ENCODE measurements around the gene EYS. TPM values are rescaled to one million over a fixed set of nuclear protein-coding genes. Genes with fewer than 3 reads are reported as not detected.
A peak's percentile ranks its signal among the peaks of the same experiment; 100 is the strongest.

EYS gene
- total and polyA plus RNA-seq, 4 donors: not detected

DNA sequence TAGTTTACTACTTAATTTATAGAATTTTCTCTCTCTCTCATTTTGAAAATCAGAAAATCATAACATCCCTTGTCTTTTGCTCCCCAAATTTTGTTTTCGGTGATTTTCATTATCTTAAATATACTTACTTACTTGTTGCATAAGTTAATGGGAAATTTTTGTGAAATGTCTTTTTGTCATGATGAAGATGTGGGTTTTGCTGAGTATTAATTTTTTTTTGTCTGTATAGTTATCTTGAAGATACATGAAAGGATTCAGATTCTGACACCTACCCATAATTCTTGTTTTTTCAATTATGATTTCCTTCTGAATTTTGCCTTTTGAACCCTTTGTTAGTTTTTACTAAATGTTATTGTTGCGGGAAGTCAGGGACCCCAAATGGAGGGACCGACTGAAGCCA, 817.9 kb downstream of the EYS start:
- H3K4me3 ChIP-seq (ENCODE audit: low read length in 2 of 2): no peak overlapping the region
- WGBS, 2 donors: 63 to 74% methylated on average over 3 of the region's 3 CpGs
- intact Hi-C loops (cut with DNase I): no loop called here

DNA sequence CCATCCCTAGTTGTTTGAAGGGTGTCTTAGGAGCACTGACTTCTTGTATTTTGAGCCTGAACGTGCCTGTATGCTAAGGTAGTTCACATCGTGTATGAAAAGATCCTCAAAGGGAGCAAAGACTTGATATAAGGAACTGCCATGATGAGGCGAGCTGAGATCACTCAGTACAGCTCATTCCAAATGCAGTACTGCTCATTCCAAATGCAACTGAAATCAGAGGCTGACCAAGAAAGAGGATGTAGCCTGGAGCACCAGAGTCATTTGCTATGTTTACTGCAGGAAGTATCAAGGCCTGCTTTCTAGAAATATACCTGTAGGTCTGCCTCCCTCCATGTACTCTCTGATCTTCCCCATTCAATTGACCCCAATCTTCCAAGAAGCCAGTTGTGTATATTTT, 832.2 kb downstream of the EYS start:
- Histone ChIP-seq H3K27me3 (ENCODE audit: control insufficient read depth in 1 of 2, insufficient read depth in 2 of 2, low read length in 1 of 2) (no peaks in the 10 kb centered on the region), H3K4me3 (ENCODE audit: low read length in 2 of 2) (no peak overlapping the region), H3K4me1 (ENCODE audit: control insufficient read depth in 1 of 2, insufficient read depth in 2 of 2, low read length in 2 of 2) (no peaks in the 10 kb centered on the region), H3K36me3 (ENCODE audit: control insufficient read depth in 1 of 2, insufficient read depth in 2 of 2, low read length in 1 of 2) (no peaks in the 10 kb centered on the region), H3K27ac (ENCODE audit: low read depth in 1 of 2, low read length in 2 of 2) (no peak overlapping the region), H3K9me3 (ENCODE audit: control insufficient read depth, low read length) (no peaks in the 10 kb centered on the region)
- no peak for ATAC-seq (ENCODE audit: low FRiP score)
- WGBS, 2 donors: 76 to 79% methylated on average over 3 of the region's 3 CpGs
- no peak for DNase-seq
- intact Hi-C loops (cut with DNase I): no loop called here

More for the DNA sequence above, 817.9 kb downstream of the EYS start:
- Histone ChIP-seq H3K27me3 (ENCODE audit: control insufficient read depth in 1 of 2, insufficient read depth in 2 of 2, low read length in 1 of 2) (no peaks in the 10 kb centered on the region), H3K9me3 (ENCODE audit: control insufficient read depth, low read length) (no peaks in the 10 kb centered on the region), H3K36me3 (ENCODE audit: control insufficient read depth in 1 of 2, insufficient read depth in 2 of 2, low read length in 1 of 2) (no peaks in the 10 kb centered on the region), H3K27ac (ENCODE audit: low read depth in 1 of 2, low read length in 2 of 2) (no peak overlapping the region), H3K4me1 (ENCODE audit: control insufficient read depth in 1 of 2, insufficient read depth in 2 of 2, low read length in 2 of 2) (no peaks in the 10 kb centered on the region)
- ATAC-seq (ENCODE audit: low FRiP score) (no peak), DNase-seq (no peak)

GRCh38 chr6:64872633-64873032, 834.4 kb downstream of the EYS start:
- no peak overlapping the region for H3K4me3 ChIP-seq (ENCODE audit: low read length in 2 of 2)
- ATAC-seq (ENCODE audit: low FRiP score) (no peak), DNase-seq (no peak)
- no peaks in the 10 kb centered on the region for H3K4me1 ChIP-seq (ENCODE audit: control insufficient read depth in 1 of 2, insufficient read depth in 2 of 2, low read length in 2 of 2)
- no peaks in the 10 kb centered on the region for H3K27me3 ChIP-seq (ENCODE audit: control insufficient read depth in 1 of 2, insufficient read depth in 2 of 2, low read length in 1 of 2)
- H3K9me3 ChIP-seq (ENCODE audit: control insufficient read depth, low read length): no peaks in the 10 kb centered on the region
- intact Hi-C loops (cut with DNase I): no loop called here
- no peaks in the 10 kb centered on the region for H3K36me3 ChIP-seq (ENCODE audit: control insufficient read depth in 1 of 2, insufficient read depth in 2 of 2, low read length in 1 of 2)
- H3K27ac ChIP-seq (ENCODE audit: low read depth in 1 of 2, low read length in 2 of 2): no peak overlapping the region

- 86 to 90% methylated on average over 6 of the region's 6 CpGs for WGBS, 2 donors
- no peaks in the 10 kb centered on the region for H3K9me3 ChIP-seq (ENCODE audit: control insufficient read depth, low read length)
- H3K4me3 ChIP-seq (ENCODE audit: low read length in 2 of 2): no peak overlapping the region
- ATAC-seq (ENCODE audit: low FRiP score) (peak; percentile 44), DNase-seq (peak in 1 of 2 donors; percentile 51)
- no peak overlapping the region for H3K27ac ChIP-seq (ENCODE audit: low read depth in 1 of 2, low read length in 2 of 2)
- intact Hi-C loops (cut with DNase I): no loop called here
- H3K4me1 ChIP-seq (ENCODE audit: control insufficient read depth in 1 of 2, insufficient read depth in 2 of 2, low read length in 2 of 2): no peaks in the 10 kb centered on the region
- H3K27me3 ChIP-seq (ENCODE audit: control insufficient read depth in 1 of 2, insufficient read depth in 2 of 2, low read length in 1 of 2): no peaks in the 10 kb centered on the region
- no peaks in the 10 kb centered on the region for H3K36me3 ChIP-seq (ENCODE audit: control insufficient read depth in 1 of 2, insufficient read depth in 2 of 2, low read length in 1 of 2)
Observed at GRCh38 chr6:64861039-64861651, 845.9 kb downstream of the EYS start.

DNA sequence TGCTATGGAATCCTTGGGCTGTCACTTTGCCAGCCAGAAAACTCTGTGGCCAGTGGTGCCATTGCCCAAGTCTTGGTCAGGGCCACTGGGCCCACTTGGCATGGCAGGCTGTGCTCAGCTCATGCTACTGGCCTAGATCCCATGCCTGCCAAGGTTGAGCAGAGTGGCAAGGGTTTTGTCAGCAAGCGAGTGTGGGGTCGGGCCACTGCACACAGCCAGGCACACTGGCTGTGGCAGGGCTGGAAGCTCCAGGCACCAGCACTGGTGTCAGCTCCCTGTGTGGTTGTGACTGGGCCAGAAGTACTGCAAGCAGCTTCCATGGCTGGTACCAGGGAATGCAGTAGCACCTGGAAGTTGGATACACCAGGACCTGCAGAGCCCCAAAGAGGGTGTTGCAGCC, 846.8 kb downstream of the EYS start:
- DNase-seq (peak in 1 of 2 donors; percentile 42), ATAC-seq (ENCODE audit: low FRiP score) (peak; percentile 46)
- intact Hi-C loops (cut with DNase I): no loop called here
- H3K27ac ChIP-seq (ENCODE audit: low read depth in 1 of 2, low read length in 2 of 2): no peak overlapping the region
- H3K9me3 ChIP-seq (ENCODE audit: control insufficient read depth, low read length): no peaks in the 10 kb centered on the region
- H3K4me1 ChIP-seq (ENCODE audit: control insufficient read depth in 1 of 2, insufficient read depth in 2 of 2, low read length in 2 of 2): no peaks in the 10 kb centered on the region
- 88 to 93% methylated on average over 2 of the region's 2 CpGs for WGBS, 2 donors
- no peaks in the 10 kb centered on the region for H3K36me3 ChIP-seq (ENCODE audit: control insufficient read depth in 1 of 2, insufficient read depth in 2 of 2, low read length in 1 of 2)
- no peak overlapping the region for H3K4me3 ChIP-seq (ENCODE audit: low read length in 2 of 2)
- no peaks in the 10 kb centered on the region for H3K27me3 ChIP-seq (ENCODE audit: control insufficient read depth in 1 of 2, insufficient read depth in 2 of 2, low read length in 1 of 2)

DNA sequence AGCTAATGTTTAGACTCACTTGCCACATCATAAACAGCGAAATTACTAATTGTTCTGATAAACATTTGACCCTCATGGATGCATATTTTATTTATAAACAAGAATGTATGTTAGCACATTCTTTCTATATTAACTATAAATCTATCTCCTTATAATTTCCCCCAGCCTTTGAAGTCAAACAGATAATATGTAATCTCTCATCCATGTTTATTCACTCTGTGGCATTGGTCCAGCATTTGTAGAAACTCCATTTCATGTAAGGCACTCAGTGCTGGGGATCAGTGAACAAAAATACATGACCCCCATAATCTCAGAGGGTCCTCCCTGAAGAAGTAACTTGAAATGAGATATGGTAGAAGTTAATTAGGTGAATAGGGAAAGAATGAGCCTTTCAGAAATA, 856.9 kb downstream of the EYS start:
- WGBS, 2 donors: 72 to 78% methylated on average over 1 of the region's 1 CpG
- ATAC-seq (ENCODE audit: low FRiP score): no peak
- Histone ChIP-seq H3K27me3 (ENCODE audit: control insufficient read depth in 1 of 2, insufficient read depth in 2 of 2, low read length in 1 of 2) (no peaks in the 10 kb centered on the region), H3K9me3 (ENCODE audit: control insufficient read depth, low read length) (no peaks in the 10 kb centered on the region), H3K4me1 (ENCODE audit: control insufficient read depth in 1 of 2, insufficient read depth in 2 of 2, low read length in 2 of 2) (no peaks in the 10 kb centered on the region), H3K36me3 (ENCODE audit: control insufficient read depth in 1 of 2, insufficient read depth in 2 of 2, low read length in 1 of 2) (no peaks in the 10 kb centered on the region), H3K4me3 (ENCODE audit: low read length in 2 of 2) (no peak overlapping the region), H3K27ac (ENCODE audit: low read depth in 1 of 2, low read length in 2 of 2) (no peak overlapping the region)
- no peak for DNase-seq
- intact Hi-C loops (cut with DNase I): no loop called here

DNA sequence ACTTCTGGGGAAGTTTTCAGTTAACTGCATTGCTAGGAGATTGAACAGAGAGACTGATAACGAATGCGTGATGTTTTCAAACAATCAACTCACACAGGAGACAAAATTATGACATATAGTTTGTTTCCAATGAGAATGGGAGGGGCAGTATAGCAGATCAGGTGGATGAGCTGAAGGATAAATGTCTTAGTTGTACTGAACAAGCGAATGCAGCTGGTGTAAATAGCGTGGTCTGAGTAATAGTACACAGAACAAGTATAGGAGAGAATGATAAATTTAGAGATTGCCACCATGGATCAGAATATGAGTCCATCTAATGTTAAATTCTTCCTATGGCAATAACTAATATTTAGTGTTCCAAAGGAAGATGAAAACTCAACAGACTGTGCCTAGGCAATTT, 858.6 kb downstream of the EYS start:
- DNase-seq: no peak

DNA sequence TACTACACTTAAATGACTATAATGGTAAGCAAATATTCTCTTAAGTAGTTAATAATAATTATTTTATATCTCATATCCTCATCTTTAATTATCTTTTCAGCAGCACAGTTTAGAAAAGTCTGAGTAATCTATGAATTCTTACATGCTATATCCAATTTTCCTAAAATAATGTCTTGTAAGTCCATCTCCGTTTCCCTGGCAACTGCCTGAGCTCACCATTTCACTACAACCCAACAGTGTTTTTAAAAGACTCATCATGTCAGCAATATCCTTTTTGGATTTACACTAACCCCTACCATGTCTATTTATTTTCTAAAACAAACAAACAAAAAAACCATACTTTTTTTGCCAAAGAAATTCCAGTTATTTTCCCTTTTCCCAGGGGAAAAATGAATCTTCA, 859.6 kb downstream of the EYS start:
- intact Hi-C loops (cut with DNase I): no loop called here
- no peaks in the 10 kb centered on the region for H3K27me3 ChIP-seq (ENCODE audit: control insufficient read depth in 1 of 2, insufficient read depth in 2 of 2, low read length in 1 of 2)
- no peak overlapping the region for H3K27ac ChIP-seq (ENCODE audit: low read depth in 1 of 2, low read length in 2 of 2)
- 56 to 66% methylated on average over 1 of the region's 1 CpG for WGBS, 2 donors
- no peaks in the 10 kb centered on the region for H3K4me1 ChIP-seq (ENCODE audit: control insufficient read depth in 1 of 2, insufficient read depth in 2 of 2, low read length in 2 of 2)
- no peak for ATAC-seq (ENCODE audit: low FRiP score)
- H3K4me3 ChIP-seq (ENCODE audit: low read length in 2 of 2): no peak overlapping the region
- H3K9me3 ChIP-seq (ENCODE audit: control insufficient read depth, low read length): no peaks in the 10 kb centered on the region
- H3K36me3 ChIP-seq (ENCODE audit: control insufficient read depth in 1 of 2, insufficient read depth in 2 of 2, low read length in 1 of 2): no peaks in the 10 kb centered on the region
- no peak for DNase-seq

More for the DNA sequence above, 858.6 kb downstream of the EYS start:
- no peak overlapping the region for H3K27ac ChIP-seq (ENCODE audit: low read depth in 1 of 2, low read length in 2 of 2)
- H3K9me3 ChIP-seq (ENCODE audit: control insufficient read depth, low read length): no peaks in the 10 kb centered on the region
- H3K4me1 ChIP-seq (ENCODE audit: control insufficient read depth in 1 of 2, insufficient read depth in 2 of 2, low read length in 2 of 2): no peaks in the 10 kb centered on the region
- no peaks in the 10 kb centered on the region for H3K36me3 ChIP-seq (ENCODE audit: control insufficient read depth in 1 of 2, insufficient read depth in 2 of 2, low read length in 1 of 2)
- no peak overlapping the region for H3K4me3 ChIP-seq (ENCODE audit: low read length in 2 of 2)
- H3K27me3 ChIP-seq (ENCODE audit: control insufficient read depth in 1 of 2, insufficient read depth in 2 of 2, low read length in 1 of 2): no peaks in the 10 kb centered on the region
- intact Hi-C loops (cut with DNase I): no loop called here
- 81 to 86% methylated on average over 4 of the region's 4 CpGs for WGBS, 2 donors
- no peak for ATAC-seq (ENCODE audit: low FRiP score)

- Histone ChIP-seq H3K9me3 (ENCODE audit: control insufficient read depth, low read length) (no peaks in the 10 kb centered on the region), H3K27ac (ENCODE audit: low read depth in 1 of 2, low read length in 2 of 2) (no peak overlapping the region), H3K27me3 (ENCODE audit: control insufficient read depth in 1 of 2, insufficient read depth in 2 of 2, low read length in 1 of 2) (no peaks in the 10 kb centered on the region), H3K4me3 (ENCODE audit: low read length in 2 of 2) (no peak overlapping the region), H3K4me1 (ENCODE audit: control insufficient read depth in 1 of 2, insufficient read depth in 2 of 2, low read length in 2 of 2) (no peaks in the 10 kb centered on the region), H3K36me3 (ENCODE audit: control insufficient read depth in 1 of 2, insufficient read depth in 2 of 2, low read length in 1 of 2) (no peaks in the 10 kb centered on the region)
- intact Hi-C loops (cut with DNase I): no loop called here
- ATAC-seq (ENCODE audit: low FRiP score) (no peak), DNase-seq (no peak)
Observed at GRCh38 chr6:64838726-64839125, 868.3 kb downstream of the EYS start.
